TTC549 (cell line): Measurements from ENCODE around the gene BRD7.

Experiments
- FAIRE-seq: peaks from 2 replicates; lab custom pipeline; 2012; peaks lifted over from hg19 to GRCh38; lab: Jason Lieb, UNC

The BRD7 gene

GRCh38 chr16:50288920-50289319 is 79.9 kb downstream of the BRD7 start:
- no peak for FAIRE-seq

GRCh38 chr16:50288026-50288425 is 80.8 kb downstream of the BRD7 start:
- no peak for FAIRE-seq

- no peak for FAIRE-seq
Observed at GRCh38 chr16:50286681-50287080, 82.1 kb downstream of the BRD7 start.

GRCh38 chr16:50285406-50286003 is 83.3 kb downstream of the BRD7 start:
- FAIRE-seq: no peak

GRCh38 chr16:50284131-50284911 is 84.5 kb downstream of the BRD7 start:
- FAIRE-seq: no peak

- no peak for FAIRE-seq
Observed at GRCh38 chr16:50282955-50283631, 85.7 kb downstream of the BRD7 start.

GRCh38 chr16:50282010-50282538 is 86.7 kb downstream of the BRD7 start:
- no peak for FAIRE-seq

GRCh38 chr16:50281391-50282009 is 87.3 kb downstream of the BRD7 start:
- FAIRE-seq: no peak

- FAIRE-seq: no peak
Observed at GRCh38 chr16:50280932-50281331, 87.9 kb downstream of the BRD7 start.

- FAIRE-seq: no peak
Observed at GRCh38 chr16:50279504-50279865, 89.3 kb downstream of the BRD7 start.

GRCh38 chr16:50278251-50278650 is 90.5 kb downstream of the BRD7 start:
- FAIRE-seq: no peak

- FAIRE-seq: no peak
Observed at GRCh38 chr16:50276801-50277555, 91.8 kb downstream of the BRD7 start.

- FAIRE-seq: no peak
Observed at GRCh38 chr16:50276326-50276640, 92.5 kb downstream of the BRD7 start.

GRCh38 chr16:50275428-50276325 is 93.1 kb downstream of the BRD7 start:
- FAIRE-seq: no peak

- FAIRE-seq: no peak
Observed at GRCh38 chr16:50275098-50275415, 93.7 kb downstream of the BRD7 start.

GRCh38 chr16:50274326-50275097 is 94.3 kb downstream of the BRD7 start:
- no peak for FAIRE-seq

- no peak for FAIRE-seq
Observed at GRCh38 chr16:50273888-50274325, 94.9 kb downstream of the BRD7 start.

GRCh38 chr16:50273382-50273690 is 95.5 kb downstream of the BRD7 start:
- no peak for FAIRE-seq

- FAIRE-seq: no peak
Observed at GRCh38 chr16:50272687-50273381, 96.0 kb downstream of the BRD7 start.

- FAIRE-seq: no peak
Observed at GRCh38 chr16:50272111-50272571, 96.6 kb downstream of the BRD7 start.
